Neural cell (in vitro differentiated cells): ENCODE measurements around the gene EEF1AKMT4. TPM values are rescaled to one million over a fixed set of nuclear protein-coding genes. Genes with fewer than 3 reads are reported as not detected.

Source experiments
- H2AFZ ChIP-seq: fragments of 200-600, 300-800 bp; sonication (generic), shearing (Covaris generic); 2 replicates; pipeline ENCODE4 v1.6.0; 2014; ENCODE audit warnings: low read depth, mild to moderate bottlenecking, antibody characterized with exemption, low read length, moderate library complexity
- H3F3A ChIP-seq: fragments of 200-600 bp; shearing (Covaris generic); 2 replicates; pipeline ENCODE4 v1.6.1; 2016; ENCODE audit warnings: mild to moderate bottlenecking, moderate library complexity, mixed read lengths, antibody characterized with exemption, low read length; ENCODE audit not compliant: insufficient read depth, poor library complexity, severe bottlenecking
- H3K27ac ChIP-seq: fragments of 200-600, 300-800 bp; sonication (generic), shearing (Covaris generic); 2 replicates; pipeline ENCODE4 v1.5.1; 2014; ENCODE audit warnings: mild to moderate bottlenecking, low read length, moderate library complexity
- H3K27me3 ChIP-seq: fragments of 300-800, 200-600 bp; sonication (generic), shearing (Covaris generic); 2 replicates; pipeline ENCODE4 v1.6.0; 2014; ENCODE audit warnings: mild to moderate bottlenecking, low read depth, low read length, moderate library complexity; ENCODE audit not compliant: insufficient read depth
- H3K36me3 ChIP-seq: fragments of 300-800, 200-600 bp; sonication (generic), shearing (Covaris generic); 2 replicates; pipeline ENCODE4 v1.5.1; 2014; ENCODE audit warnings: mild to moderate bottlenecking, antibody characterized with exemption, low read length, moderate library complexity; ENCODE audit not compliant: insufficient read depth
- H3K4me2 ChIP-seq: fragments of 300-800, 200-600 bp; sonication (generic), shearing (Covaris generic); 2 replicates; pipeline ENCODE4 v1.6.0; 2014; ENCODE audit warnings: mild to moderate bottlenecking, low read length
- H3K4me3 ChIP-seq: fragments of 300-800, 200-600 bp; sonication (generic), shearing (Covaris generic); 2 replicates; pipeline ENCODE4 v1.5.1; 2014; ENCODE audit warnings: mild to moderate bottlenecking, low read length, moderate library complexity
- H3K79me2 ChIP-seq: fragments of 200-600 bp; shearing (Covaris generic); replicated peaks from 2 replicates; pipeline ENCODE4 v1.6.0; 2014; ENCODE audit warnings: mild to moderate bottlenecking, low read length, moderate library complexity; ENCODE audit not compliant: insufficient read depth
- H3K9ac ChIP-seq: fragments of 300-800, 200-600 bp; sonication (generic), shearing (Covaris generic); 2 replicates; pipeline ENCODE4 v1.6.1; 2016; ENCODE audit warnings: mild to moderate bottlenecking, low read length, mixed read lengths
- H3K9me2 ChIP-seq: fragments of 200-600 bp; shearing (Covaris generic); 2 replicates; pipeline ENCODE4 v1.6.1; 2016; ENCODE audit warnings: mild to moderate bottlenecking, low read length, mixed read lengths; ENCODE audit not compliant: insufficient read depth
- H3K9me3 ChIP-seq: fragments of 200-600, 300-800 bp; sonication (generic), shearing (Covaris generic); 2 replicates; pipeline ENCODE4 v1.6.1; 2016; ENCODE audit warnings: mild to moderate bottlenecking, mixed run types, low read length, moderate library complexity, mixed read lengths
- H4K20me1 ChIP-seq: fragments of 200-600 bp; shearing (Covaris generic); 2 replicates; pipeline ENCODE4 v1.6.1; 2016; ENCODE audit warnings: mild to moderate bottlenecking, mixed run types; ENCODE audit not compliant: insufficient read depth
- CTCF ChIP-seq: fragments of 450-650 bp; IDR thresholded peaks from 2 replicates; pipeline ENCODE4 v1.5.1; 2014; ENCODE audit warnings: antibody characterized with exemption, mild to moderate bottlenecking, moderate library complexity; ENCODE audit not compliant: poor library complexity, severe bottlenecking
- EP300 ChIP-seq: fragments of 450-650 bp; conservative IDR thresholded peaks from 2 replicates; pipeline ENCODE4 v1.6.1; 2014; ENCODE audit warnings: antibody characterized with exemption, mild to moderate bottlenecking, moderate library complexity; ENCODE audit not compliant: poor library complexity, severe bottlenecking
- EZH2 ChIP-seq: fragments of 200-600, 300-800 bp; shearing (Covaris generic), sonication (generic); IDR thresholded peaks from 2 replicates; pipeline ENCODE4 v1.6.1; 2014; ENCODE audit warnings: antibody characterized with exemption, low read length, borderline replicate concordance, mild to moderate bottlenecking; ENCODE audit not compliant: insufficient read depth, poor library complexity, severe bottlenecking
- MXI1 ChIP-seq: fragments of 450-650 bp; conservative IDR thresholded peaks from 2 replicates; pipeline ENCODE4 v1.6.1; 2014; ENCODE audit warnings: antibody characterized with exemption, mild to moderate bottlenecking; ENCODE audit not compliant: poor library complexity, severe bottlenecking
- POLR2AphosphoS5 ChIP-seq: IDR thresholded peaks from 2 replicates; pipeline ENCODE4 v1.6.1; 2012
- RAD21 ChIP-seq: fragments of 450-650 bp; conservative IDR thresholded peaks from 2 replicates; pipeline ENCODE4 v1.6.1; 2014; ENCODE audit warnings: antibody characterized with exemption, mild to moderate bottlenecking, moderate library complexity
- SMC3 ChIP-seq: fragments of 450-650 bp; conservative IDR thresholded peaks from 2 replicates; pipeline ENCODE4 v1.6.1; 2014; ENCODE audit warnings: antibody characterized with exemption, mild to moderate bottlenecking, moderate library complexity; ENCODE audit not compliant: poor library complexity
- TAF1 ChIP-seq: IDR thresholded peaks from 2 replicates; pipeline ENCODE4 v1.6.1; 2012; ENCODE audit warnings: low read depth
- polyA plus RNA-seq: library from polyadenylated mRNA; depleted of rRNA; stranded (reverse); fragments of >200 nt; gene quantifications from 2 replicates; pipeline ENCODE4 v1.2.3, GENCODE V29; 2014
- TF ChIP-seq, protein P1 (sequence below): IDR thresholded peaks from 2 replicates; pipeline ENCODE4 v1.6.1; 2012; ENCODE audit warnings: borderline replicate concordance

EEF1AKMT4 gene
- polyA plus RNA-seq, 1 donor from 2014 or later, result 1.6 TPM

- Histone ChIP-seq H3K36me3 (no peaks in the 10 kb centered on the region), H2AFZ (no peak overlapping the region), H3K9me3 (no peaks in the 10 kb centered on the region), H3K79me2 (no peaks in the 10 kb centered on the region), H4K20me1 (no peaks in the 10 kb centered on the region), H3K4me2 (no peak overlapping the region), H3K27ac (no peak overlapping the region), H3K9me2 (no peaks in the 10 kb centered on the region), H3K27me3 (no peaks in the 10 kb centered on the region), H3F3A (no peaks in the 10 kb centered on the region), H3K9ac (no peak overlapping the region), H3K4me3 (no peak overlapping the region)
- TF ChIP-seq, protein P1, sequence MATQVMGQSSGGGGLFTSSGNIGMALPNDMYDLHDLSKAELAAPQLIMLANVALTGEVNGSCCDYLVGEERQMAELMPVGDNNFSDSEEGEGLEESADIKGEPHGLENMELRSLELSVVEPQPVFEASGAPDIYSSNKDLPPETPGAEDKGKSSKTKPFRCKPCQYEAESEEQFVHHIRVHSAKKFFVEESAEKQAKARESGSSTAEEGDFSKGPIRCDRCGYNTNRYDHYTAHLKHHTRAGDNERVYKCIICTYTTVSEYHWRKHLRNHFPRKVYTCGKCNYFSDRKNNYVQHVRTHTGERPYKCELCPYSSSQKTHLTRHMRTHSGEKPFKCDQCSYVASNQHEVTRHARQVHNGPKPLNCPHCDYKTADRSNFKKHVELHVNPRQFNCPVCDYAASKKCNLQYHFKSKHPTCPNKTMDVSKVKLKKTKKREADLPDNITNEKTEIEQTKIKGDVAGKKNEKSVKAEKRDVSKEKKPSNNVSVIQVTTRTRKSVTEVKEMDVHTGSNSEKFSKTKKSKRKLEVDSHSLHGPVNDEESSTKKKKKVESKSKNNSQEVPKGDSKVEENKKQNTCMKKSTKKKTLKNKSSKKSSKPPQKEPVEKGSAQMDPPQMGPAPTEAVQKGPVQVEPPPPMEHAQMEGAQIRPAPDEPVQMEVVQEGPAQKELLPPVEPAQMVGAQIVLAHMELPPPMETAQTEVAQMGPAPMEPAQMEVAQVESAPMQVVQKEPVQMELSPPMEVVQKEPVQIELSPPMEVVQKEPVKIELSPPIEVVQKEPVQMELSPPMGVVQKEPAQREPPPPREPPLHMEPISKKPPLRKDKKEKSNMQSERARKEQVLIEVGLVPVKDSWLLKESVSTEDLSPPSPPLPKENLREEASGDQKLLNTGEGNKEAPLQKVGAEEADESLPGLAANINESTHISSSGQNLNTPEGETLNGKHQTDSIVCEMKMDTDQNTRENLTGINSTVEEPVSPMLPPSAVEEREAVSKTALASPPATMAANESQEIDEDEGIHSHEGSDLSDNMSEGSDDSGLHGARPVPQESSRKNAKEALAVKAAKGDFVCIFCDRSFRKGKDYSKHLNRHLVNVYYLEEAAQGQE, result no peak
- TF ChIP-seq CTCF (no peak), EZH2 (no peak), SMC3 (no peak), EP300 (no peak), TAF1 (no peak)
Observed at GRCh38 chr3:184209146-184209923, 40.1 kb upstream of the EEF1AKMT4 start.

- no peaks in the 10 kb centered on the region for H3K9me3 ChIP-seq
- no peaks in the 10 kb centered on the region for H3F3A ChIP-seq
Observed at GRCh38 chr3:184211297-184211696, 38.2 kb upstream of the EEF1AKMT4 start.

More at GRCh38 chr3:184211297-184211696, 38.2 kb upstream of the EEF1AKMT4 start:
- Histone ChIP-seq H3K4me3 (no peak overlapping the region), H4K20me1 (no peaks in the 10 kb centered on the region), H3K36me3 (no peaks in the 10 kb centered on the region), H3K27ac (no peak overlapping the region), H3K79me2 (no peaks in the 10 kb centered on the region), H3K9ac (no peak overlapping the region), H3K4me2 (no peak overlapping the region), H2AFZ (no peak overlapping the region), H3K9me2 (no peaks in the 10 kb centered on the region), H3K27me3 (no peaks in the 10 kb centered on the region)
- TF ChIP-seq POLR2AphosphoS5 (no peak), RAD21 (no peak), CTCF (no peak), MXI1 (no peak), SMC3 (no peak), EP300 (no peak), TAF1 (no peak), EZH2 (no peak)
- TF ChIP-seq, protein P1, result no peak
